T-helper 17 cell (primary cell): Measurements from ENCODE around the gene RFTN1. TPM values are rescaled to one million over a fixed set of nuclear protein-coding genes. Genes with fewer than 3 reads are reported as not detected.

Experiments
- ATAC-seq: fragments of 150-1000 bp; cut with Tn5 transposase; 2 replicates; pipeline ENCODE4 v1.10.0; 2021; ENCODE audit warnings: mild to moderate bottlenecking, moderate library complexity
- DNase-seq, 3 donors: peaks; one replicate each; pipeline versions ENCODE4 v3.0.0 to v3.0.0-alpha.2; 2020 to 2021
- H3K9me3 ChIP-seq: one replicate; pipeline ENCODE4 v1.7.0; 2013; ENCODE audit warnings: low read length, mild to moderate bottlenecking; ENCODE audit not compliant: control insufficient read depth, poor library complexity, severe bottlenecking
- H3K27ac Mint-ChIP-seq: one replicate; pipeline ENCODE4 v1.8.0; 2022; ENCODE audit warnings: mild to moderate bottlenecking, moderate library complexity, mixed read lengths
- H3K27me3 Mint-ChIP-seq: one replicate; pipeline ENCODE4 v1.8.0; 2022; ENCODE audit warnings: mixed read lengths
- H3K36me3 Mint-ChIP-seq: one replicate; pipeline ENCODE4 v1.8.0; 2022; ENCODE audit warnings: low read depth, mixed read lengths
- H3K4me1 Mint-ChIP-seq: one replicate; pipeline ENCODE4 v1.8.0; 2022; ENCODE audit warnings: mild to moderate bottlenecking, mixed read lengths
- H3K4me3 Mint-ChIP-seq: one replicate; pipeline ENCODE4 v1.8.0; 2022; ENCODE audit warnings: mild to moderate bottlenecking, moderate library complexity, mixed read lengths
- total RNA-seq, 4 donors: library from RNA in 2 of 4; stranded (reverse) in 2 of 4; gene quantifications; one replicate each; pipeline ENCODE4 v1.2.3 and lab custom pipeline; 2022 to 2026

Gene RFTN1
- total RNA-seq, 2 donors from 2014 or later, result 51.8 to 55.8 TPM

- peaks cover 38% of the 10 kb centered on the region for H3K4me1 Mint-ChIP-seq
- H3K4me3 Mint-ChIP-seq, result no peak overlapping the region
- ATAC-seq (no peak), DNase-seq (no peak)
- no peak overlapping the region for H3K27ac Mint-ChIP-seq
- peaks cover 12% of the 10 kb centered on the region for H3K36me3 Mint-ChIP-seq
- no peaks in the 10 kb centered on the region for H3K27me3 Mint-ChIP-seq
- no peaks in the 10 kb centered on the region for H3K9me3 ChIP-seq
Observed at GRCh38 chr3:16401273-16401672, 112.2 kb downstream of the RFTN1 start.

DNA sequence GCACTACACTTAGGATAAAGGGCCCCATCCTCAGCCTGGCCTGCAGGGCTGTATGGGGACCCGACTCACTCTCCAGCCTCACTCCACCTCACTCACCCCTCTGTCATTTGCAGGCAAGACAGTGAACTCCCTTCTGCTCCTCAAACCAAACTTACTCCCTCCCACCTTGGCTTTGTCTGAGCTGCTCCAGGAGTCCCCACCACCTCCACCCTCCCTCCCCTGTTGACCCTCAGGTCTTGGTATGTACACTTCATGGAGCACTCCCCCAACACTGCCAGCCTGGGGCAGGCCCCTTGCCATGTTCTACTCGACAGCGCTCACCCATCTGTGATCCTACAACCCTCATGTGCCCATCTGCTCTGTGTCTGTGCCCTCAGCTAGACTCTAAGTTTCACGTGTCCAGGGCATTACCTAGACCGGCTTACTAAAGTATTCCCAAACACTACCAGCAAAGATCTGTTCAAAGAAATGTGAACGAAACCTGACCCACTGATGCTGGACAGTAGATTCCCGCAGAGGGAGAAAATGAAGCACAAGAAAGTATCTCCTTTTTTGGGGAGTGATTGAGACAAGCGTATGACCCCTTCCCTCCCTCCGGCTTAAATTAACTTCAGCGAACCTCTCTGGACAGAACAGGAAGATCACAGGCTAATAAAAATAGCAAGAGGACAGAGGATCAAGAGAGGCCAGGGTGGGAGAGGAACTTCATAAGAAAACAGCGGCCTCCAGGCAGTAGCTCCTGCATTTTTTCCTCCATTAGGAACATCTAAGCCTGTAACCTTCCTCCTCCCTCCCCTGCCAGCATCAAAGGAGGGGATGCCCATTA is 113.2 kb downstream of the RFTN1 start:
- H3K9me3 ChIP-seq, result no peaks in the 10 kb centered on the region
- H3K27me3 Mint-ChIP-seq, result no peaks in the 10 kb centered on the region
- ATAC-seq (no peak), DNase-seq (no peak)
- peaks cover 38% of the 10 kb centered on the region for H3K4me1 Mint-ChIP-seq
- no peak overlapping the region for H3K4me3 Mint-ChIP-seq
- H3K36me3 Mint-ChIP-seq, result peaks cover 14% of the 10 kb centered on the region
- peak overlapping the region; percentile 82 for H3K27ac Mint-ChIP-seq

DNA sequence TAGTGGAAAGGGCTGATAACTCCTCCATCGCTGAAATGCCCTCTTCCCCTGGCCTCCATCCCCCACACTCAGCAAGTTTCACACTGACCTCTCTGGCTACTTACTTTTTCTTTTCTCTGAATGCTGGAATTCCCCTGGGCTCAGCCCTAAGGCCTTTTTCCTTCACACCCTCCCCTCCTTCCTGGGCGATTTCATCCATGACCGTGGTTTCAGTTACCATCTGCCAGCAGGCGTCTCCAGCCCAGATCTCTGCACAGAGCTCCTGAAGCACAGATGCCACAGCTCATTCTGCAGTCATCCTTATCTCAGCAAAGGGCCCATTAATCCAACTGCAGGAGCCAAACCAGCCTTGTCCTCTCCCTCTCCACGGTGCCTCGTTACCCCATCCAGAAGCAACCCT is 114.0 kb downstream of the RFTN1 start:
- no peak for DNase-seq
- H3K36me3 Mint-ChIP-seq, result peaks cover 14% of the 10 kb centered on the region
- ATAC-seq, result no peak
- no peak overlapping the region for H3K4me3 Mint-ChIP-seq
- H3K9me3 ChIP-seq, result no peaks in the 10 kb centered on the region
- H3K27ac Mint-ChIP-seq, result peak overlapping the region; percentile 82
- H3K27me3 Mint-ChIP-seq, result no peaks in the 10 kb centered on the region
- H3K4me1 Mint-ChIP-seq, result peaks cover 30% of the 10 kb centered on the region

DNA sequence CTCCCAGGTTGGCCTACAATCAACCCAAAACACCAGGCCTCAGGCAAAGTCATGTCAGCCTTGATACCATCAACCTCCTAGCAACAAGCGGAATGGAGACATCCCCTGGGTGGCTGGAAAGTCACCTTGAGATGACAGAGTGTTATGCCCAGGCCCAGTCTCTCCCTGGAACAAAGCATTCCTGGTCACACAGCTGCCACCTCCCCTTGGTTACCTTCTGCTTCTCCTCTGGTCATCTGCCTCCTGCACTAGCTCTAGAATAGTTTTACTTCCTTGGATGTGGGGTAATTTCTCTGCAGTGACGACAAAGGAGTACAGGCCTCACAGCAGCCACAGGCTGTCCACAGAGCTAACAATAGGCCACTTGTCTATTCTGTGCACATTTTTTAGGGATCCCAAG is 114.9 kb downstream of the RFTN1 start:
- ATAC-seq, result no peak
- H3K4me3 Mint-ChIP-seq, result no peak overlapping the region
- H3K9me3 ChIP-seq, result no peaks in the 10 kb centered on the region
- no peak overlapping the region for H3K27ac Mint-ChIP-seq
- peaks cover 30% of the 10 kb centered on the region for H3K4me1 Mint-ChIP-seq
- DNase-seq, result no peak
- peaks cover 14% of the 10 kb centered on the region for H3K36me3 Mint-ChIP-seq
- no peaks in the 10 kb centered on the region for H3K27me3 Mint-ChIP-seq

- ATAC-seq (no peak), DNase-seq (no peak)
- H3K27ac Mint-ChIP-seq, result no peak overlapping the region
- peaks cover 11% of the 10 kb centered on the region for H3K36me3 Mint-ChIP-seq
- no peak overlapping the region for H3K4me3 Mint-ChIP-seq
- H3K27me3 Mint-ChIP-seq, result no peaks in the 10 kb centered on the region
- H3K9me3 ChIP-seq, result no peaks in the 10 kb centered on the region
- H3K4me1 Mint-ChIP-seq, result peaks cover 22% of the 10 kb centered on the region
Observed at GRCh38 chr3:16396202-16396601, 117.3 kb downstream of the RFTN1 start.

DNA sequence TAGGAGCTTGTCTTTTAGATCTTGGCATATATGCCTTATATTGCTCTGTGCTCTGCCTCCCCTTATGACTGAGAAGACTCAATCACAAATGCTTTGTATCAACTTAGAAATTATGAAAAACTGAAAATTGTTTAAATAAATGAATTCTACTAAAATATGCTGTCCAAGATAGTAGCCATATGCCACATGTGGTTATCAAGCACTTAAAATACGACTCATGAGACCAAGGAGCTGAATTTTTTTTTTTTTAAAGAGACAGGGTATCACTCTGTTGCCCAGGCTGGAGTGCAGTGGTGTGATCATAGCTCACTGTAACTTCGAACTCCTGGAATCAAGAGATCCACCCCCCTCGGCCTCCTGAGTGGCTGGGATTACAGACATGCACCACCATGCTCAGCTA is 118.3 kb downstream of the RFTN1 start:
- DNase-seq (no peak), ATAC-seq (no peak)
- Mint-ChIP-seq H3K4me1 (peaks cover 22% of the 10 kb centered on the region), H3K4me3 (no peak overlapping the region), H3K27me3 (no peaks in the 10 kb centered on the region), H3K36me3 (peaks cover 13% of the 10 kb centered on the region), H3K27ac (no peak overlapping the region)
- no peaks in the 10 kb centered on the region for H3K9me3 ChIP-seq

- Mint-ChIP-seq H3K36me3 (peaks cover 13% of the 10 kb centered on the region), H3K27ac (no peak overlapping the region), H3K4me1 (peaks cover 18% of the 10 kb centered on the region), H3K4me3 (no peak overlapping the region), H3K27me3 (no peaks in the 10 kb centered on the region)
- DNase-seq (no peak), ATAC-seq (no peak)
- no peaks in the 10 kb centered on the region for H3K9me3 ChIP-seq
Observed at GRCh38 chr3:16394639-16395038, 118.9 kb downstream of the RFTN1 start.

DNA sequence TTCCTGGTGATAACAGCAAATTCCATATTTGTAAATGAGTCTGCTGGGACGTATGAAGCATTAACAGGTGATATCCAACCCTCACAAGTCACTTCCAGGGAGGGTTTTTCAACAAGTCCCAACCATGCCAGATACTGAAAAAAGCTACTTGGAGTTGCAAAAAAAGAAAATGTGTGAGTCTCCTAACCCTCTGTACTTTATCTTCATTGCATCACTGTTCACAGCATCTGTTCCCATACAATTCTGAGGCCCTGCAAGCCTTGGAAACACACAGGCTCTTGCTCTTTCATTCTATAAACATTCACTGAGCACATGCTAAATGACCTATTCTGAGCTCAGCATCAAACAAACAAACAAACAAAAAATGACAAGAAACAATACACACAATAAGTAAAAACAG is 120.8 kb downstream of the RFTN1 start:
- no peaks in the 10 kb centered on the region for H3K9me3 ChIP-seq
- Mint-ChIP-seq H3K36me3 (peaks cover 9% of the 10 kb centered on the region), H3K4me1 (peaks cover 21% of the 10 kb centered on the region), H3K27ac (no peak overlapping the region), H3K27me3 (no peaks in the 10 kb centered on the region), H3K4me3 (no peak overlapping the region)
- ATAC-seq (no peak), DNase-seq (no peak)

- DNase-seq, result no peak
- H3K4me3 Mint-ChIP-seq, result no peak overlapping the region
- no peak for ATAC-seq
- H3K4me1 Mint-ChIP-seq, result peaks cover 24% of the 10 kb centered on the region
- no peak overlapping the region for H3K27ac Mint-ChIP-seq
- no peaks in the 10 kb centered on the region for H3K27me3 Mint-ChIP-seq
- H3K36me3 Mint-ChIP-seq, result peaks cover 9% of the 10 kb centered on the region
- H3K9me3 ChIP-seq, result no peaks in the 10 kb centered on the region
Observed at GRCh38 chr3:16392065-16392464, 121.4 kb downstream of the RFTN1 start.

- Mint-ChIP-seq H3K4me1 (peaks cover 28% of the 10 kb centered on the region), H3K27ac (no peak overlapping the region), H3K36me3 (peaks cover 7% of the 10 kb centered on the region), H3K4me3 (no peak overlapping the region), H3K27me3 (no peaks in the 10 kb centered on the region)
- DNase-seq (no peak), ATAC-seq (no peak)
- no peaks in the 10 kb centered on the region for H3K9me3 ChIP-seq
Observed at GRCh38 chr3:16390581-16390980, 122.9 kb downstream of the RFTN1 start.

GRCh38 chr3:16388850-16389441 is 124.6 kb downstream of the RFTN1 start:
- DNase-seq (no peak), ATAC-seq (no peak)
- H3K27ac Mint-ChIP-seq, result no peak overlapping the region
- H3K36me3 Mint-ChIP-seq, result peaks cover 7% of the 10 kb centered on the region
- H3K9me3 ChIP-seq, result no peaks in the 10 kb centered on the region
- H3K4me1 Mint-ChIP-seq, result peaks cover 32% of the 10 kb centered on the region
- H3K4me3 Mint-ChIP-seq, result no peak overlapping the region
- H3K27me3 Mint-ChIP-seq, result no peaks in the 10 kb centered on the region

DNA sequence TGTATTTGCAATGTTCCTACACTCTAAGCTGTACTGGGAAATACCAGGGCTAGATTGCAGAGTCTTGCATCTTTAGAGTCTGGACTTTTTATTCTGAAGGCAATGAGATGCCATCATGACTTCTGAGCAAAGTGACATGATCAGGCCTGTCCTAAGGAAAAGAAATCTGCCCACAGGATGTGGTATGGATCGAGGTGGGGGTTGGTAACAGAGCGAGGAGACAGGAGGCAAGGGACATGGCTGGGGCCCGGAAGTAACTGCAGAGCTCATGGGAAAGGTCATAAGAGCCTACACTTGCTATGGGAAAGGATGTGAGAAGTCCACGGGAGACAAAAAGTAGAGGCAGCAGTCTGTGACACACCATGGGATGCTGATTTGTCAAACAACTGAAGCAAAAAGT is 126.9 kb downstream of the RFTN1 start:
- Mint-ChIP-seq H3K27ac (peak overlapping the region; percentile 46), H3K36me3 (peaks cover 6% of the 10 kb centered on the region), H3K27me3 (no peaks in the 10 kb centered on the region), H3K4me3 (no peak overlapping the region), H3K4me1 (peaks cover 31% of the 10 kb centered on the region)
- ATAC-seq (no peak), DNase-seq (no peak)
- no peaks in the 10 kb centered on the region for H3K9me3 ChIP-seq

GRCh38 chr3:16385151-16385550 is 128.3 kb downstream of the RFTN1 start:
- H3K36me3 Mint-ChIP-seq, result peaks cover 4% of the 10 kb centered on the region
- ATAC-seq (no peak), DNase-seq (no peak)
- H3K4me3 Mint-ChIP-seq, result no peak overlapping the region
- no peaks in the 10 kb centered on the region for H3K9me3 ChIP-seq
- H3K27ac Mint-ChIP-seq, result no peak overlapping the region
- peaks cover 32% of the 10 kb centered on the region for H3K4me1 Mint-ChIP-seq
- H3K27me3 Mint-ChIP-seq, result no peaks in the 10 kb centered on the region

DNA sequence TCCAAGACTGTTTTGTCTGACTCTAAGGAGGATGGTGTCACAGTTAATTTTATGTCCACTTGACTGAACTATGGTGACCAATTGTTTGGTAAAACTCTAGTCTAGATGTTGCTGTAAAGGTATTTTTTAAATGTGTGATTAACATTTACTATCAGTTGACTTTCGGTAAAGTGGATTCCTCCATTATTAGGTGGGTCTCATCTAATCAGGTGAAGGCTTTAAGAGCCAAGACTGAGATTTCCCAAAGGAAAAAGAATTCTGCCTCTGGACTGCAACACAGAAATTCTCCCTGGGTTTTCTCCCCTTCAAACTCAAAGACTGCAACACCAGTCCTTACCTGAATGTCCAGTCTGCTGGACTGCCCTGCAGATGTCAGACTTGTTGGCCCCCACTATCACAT is 129.6 kb downstream of the RFTN1 start:
- peaks cover 4% of the 10 kb centered on the region for H3K36me3 Mint-ChIP-seq

More for the DNA sequence above, 129.6 kb downstream of the RFTN1 start:
- H3K27ac Mint-ChIP-seq, result no peak overlapping the region
- H3K4me3 Mint-ChIP-seq, result no peak overlapping the region
- peaks cover 31% of the 10 kb centered on the region for H3K4me1 Mint-ChIP-seq
- ATAC-seq (no peak), DNase-seq (no peak)
- no peaks in the 10 kb centered on the region for H3K9me3 ChIP-seq
- H3K27me3 Mint-ChIP-seq, result no peaks in the 10 kb centered on the region
